Measurements from ENCODE around the gene SH2D5. TPM values are rescaled to one million over a fixed set of nuclear protein-coding genes. Genes with fewer than 3 reads are reported as not detected.

Gene SH2D5
- total RNA-seq, 1 donor from 2014 or later = 5.1 TPM

DNA sequence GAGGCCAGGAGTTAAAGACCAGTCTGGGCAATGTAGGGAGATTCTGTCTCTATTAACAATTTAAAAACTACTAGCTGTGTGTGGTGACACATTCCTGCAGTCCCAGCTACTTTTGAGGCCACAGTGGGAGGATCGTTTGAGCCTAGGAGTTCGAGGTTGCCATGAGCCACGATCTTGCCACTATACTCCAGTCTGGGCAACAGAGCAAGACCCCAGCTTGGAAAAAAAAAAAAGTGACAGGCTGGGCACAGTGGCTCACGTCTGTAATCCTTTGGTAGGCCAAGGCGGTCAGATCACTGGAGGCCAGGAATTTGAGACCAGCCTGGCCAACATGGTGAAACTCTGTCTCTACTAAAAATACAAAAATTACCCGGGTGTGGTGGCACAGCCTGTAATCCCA, 27.8 kb upstream of the SH2D5 start:
- Histone ChIP-seq H3K9ac (no peak overlapping the region), H3K27ac (no peak overlapping the region), H3K4me2 (no peak overlapping the region), H2AFZ (replicated peaks) (no peak overlapping the region), H3K36me3 (peaks cover 46% of the 10 kb centered on the region), H3F3A (ENCODE audit: low read depth) (peaks cover 14% of the 10 kb centered on the region), H3K4me1 (no peaks in the 10 kb centered on the region), H3K9me3 (ENCODE audit: low read depth) (no peaks in the 10 kb centered on the region), H3K4me3 (no peak overlapping the region), H3K79me2 (ENCODE audit: low read depth) (peaks cover 5% of the 10 kb centered on the region), H4K20me1 (ENCODE audit: low read depth) (peaks cover 14% of the 10 kb centered on the region), H3K27me3 (no peaks in the 10 kb centered on the region)
- Mint-ChIP-seq H3K4me1 (no peaks in the 10 kb centered on the region), H3K4me3 (no peak overlapping the region), H3K36me3 (peaks cover 44% of the 10 kb centered on the region), H3K27ac (no peak overlapping the region), H3K9me3 (no peaks in the 10 kb centered on the region), H3K27me3 (ENCODE audit: insufficient read depth, low read depth) (no peaks in the 10 kb centered on the region)
- no peak for DNase-seq (ENCODE audit: low spot score)
- TF ChIP-seq EZH2 (IDR thresholded peaks at IDR 0.05) = no peak
- TF ChIP-seq, protein P1, sequence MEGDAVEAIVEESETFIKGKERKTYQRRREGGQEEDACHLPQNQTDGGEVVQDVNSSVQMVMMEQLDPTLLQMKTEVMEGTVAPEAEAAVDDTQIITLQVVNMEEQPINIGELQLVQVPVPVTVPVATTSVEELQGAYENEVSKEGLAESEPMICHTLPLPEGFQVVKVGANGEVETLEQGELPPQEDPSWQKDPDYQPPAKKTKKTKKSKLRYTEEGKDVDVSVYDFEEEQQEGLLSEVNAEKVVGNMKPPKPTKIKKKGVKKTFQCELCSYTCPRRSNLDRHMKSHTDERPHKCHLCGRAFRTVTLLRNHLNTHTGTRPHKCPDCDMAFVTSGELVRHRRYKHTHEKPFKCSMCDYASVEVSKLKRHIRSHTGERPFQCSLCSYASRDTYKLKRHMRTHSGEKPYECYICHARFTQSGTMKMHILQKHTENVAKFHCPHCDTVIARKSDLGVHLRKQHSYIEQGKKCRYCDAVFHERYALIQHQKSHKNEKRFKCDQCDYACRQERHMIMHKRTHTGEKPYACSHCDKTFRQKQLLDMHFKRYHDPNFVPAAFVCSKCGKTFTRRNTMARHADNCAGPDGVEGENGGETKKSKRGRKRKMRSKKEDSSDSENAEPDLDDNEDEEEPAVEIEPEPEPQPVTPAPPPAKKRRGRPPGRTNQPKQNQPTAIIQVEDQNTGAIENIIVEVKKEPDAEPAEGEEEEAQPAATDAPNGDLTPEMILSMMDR (IDR thresholded peaks at IDR 0.05) = no peak
- no peak for TF ChIP-seq EZH2phosphoT487 (IDR thresholded peaks at IDR 0.05)

DNA sequence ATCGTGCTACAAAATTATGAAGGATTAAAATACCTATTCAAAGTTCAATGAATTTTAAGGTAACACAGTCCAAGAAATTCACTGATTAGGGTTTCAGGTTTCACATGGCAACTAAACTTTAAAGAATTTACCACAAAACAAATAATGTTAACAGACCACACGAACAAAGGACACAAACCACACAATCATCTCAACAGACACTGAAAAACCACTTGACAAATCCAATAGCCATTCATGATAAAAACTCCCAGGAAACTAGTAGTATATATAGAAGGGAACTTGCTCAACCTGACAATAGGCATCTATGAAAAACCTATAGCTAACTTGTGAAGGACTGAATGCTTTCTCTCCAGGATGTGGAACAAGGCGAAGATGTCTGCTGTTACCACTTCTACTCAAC, 21.1 kb upstream of the SH2D5 start:
- no peaks in the 10 kb centered on the region for H3K9me3 Mint-ChIP-seq
- no peak overlapping the region for H3K4me3 ChIP-seq
- no peaks in the 10 kb centered on the region for H3K9me3 ChIP-seq (ENCODE audit: low read depth)
- H3K4me1 Mint-ChIP-seq = peaks cover 7% of the 10 kb centered on the region
- H3K27ac Mint-ChIP-seq = no peak overlapping the region
- peaks cover 10% of the 10 kb centered on the region for H3F3A ChIP-seq (ENCODE audit: low read depth)
- H3K4me3 Mint-ChIP-seq = no peak overlapping the region
- no peak overlapping the region for H3K4me2 ChIP-seq
- no peak overlapping the region for H2AFZ ChIP-seq (replicated peaks)
- TF ChIP-seq EZH2 (IDR thresholded peaks at IDR 0.05) (no peak), EZH2phosphoT487 (IDR thresholded peaks at IDR 0.05) (no peak)
- TF ChIP-seq, protein P1 (IDR thresholded peaks at IDR 0.05) = no peak
- no peaks in the 10 kb centered on the region for H3K27me3 Mint-ChIP-seq (ENCODE audit: insufficient read depth, low read depth)
- H3K36me3 Mint-ChIP-seq = peaks cover 32% of the 10 kb centered on the region
- peaks cover 49% of the 10 kb centered on the region for H3K79me2 ChIP-seq (ENCODE audit: low read depth)
- no peak overlapping the region for H3K27ac ChIP-seq
- no peak for DNase-seq (ENCODE audit: low spot score)
- H3K4me1 ChIP-seq = no peaks in the 10 kb centered on the region
- no peak overlapping the region for H3K9ac ChIP-seq
- peaks cover 22% of the 10 kb centered on the region for H4K20me1 ChIP-seq (ENCODE audit: low read depth)
- H3K27me3 ChIP-seq = no peaks in the 10 kb centered on the region
- peaks cover 21% of the 10 kb centered on the region for H3K36me3 ChIP-seq

DNA sequence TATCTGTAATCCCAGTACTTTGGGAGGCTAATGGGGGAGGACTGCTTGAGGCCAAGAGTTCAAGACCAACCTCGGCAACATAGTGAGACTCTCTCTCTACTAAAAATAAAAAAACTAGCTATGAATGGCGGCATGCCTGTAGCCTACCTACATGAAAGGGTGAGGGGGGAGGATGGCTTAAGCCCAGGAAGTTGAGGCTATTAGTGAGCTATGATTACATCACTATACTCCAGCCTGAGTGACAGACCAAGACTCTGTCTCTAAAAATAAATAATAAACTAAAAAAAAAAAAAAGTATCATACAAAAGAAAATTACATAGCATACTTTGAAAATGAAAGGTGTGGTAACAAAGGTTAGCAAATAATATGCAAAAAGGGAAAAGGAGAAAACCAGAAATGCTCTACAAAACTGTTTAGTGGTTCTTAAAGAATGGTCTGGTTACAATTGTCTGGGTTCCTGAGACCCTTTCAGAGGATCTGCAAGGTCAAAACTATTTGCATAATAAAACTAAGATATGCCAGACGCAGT, 19.0 kb upstream of the SH2D5 start:
- H3K4me2 ChIP-seq = no peak overlapping the region
- no peak for TF ChIP-seq EZH2 (IDR thresholded peaks at IDR 0.05)
- TF ChIP-seq, protein P1 (IDR thresholded peaks at IDR 0.05) = no peak
- TF ChIP-seq EZH2phosphoT487 (IDR thresholded peaks at IDR 0.05) = no peak
- H3K4me3 Mint-ChIP-seq = no peak overlapping the region
- H3F3A ChIP-seq (ENCODE audit: low read depth) = peaks cover 13% of the 10 kb centered on the region
- H2AFZ ChIP-seq (replicated peaks) = no peak overlapping the region
- H3K27me3 ChIP-seq = no peaks in the 10 kb centered on the region
- H3K27me3 Mint-ChIP-seq (ENCODE audit: insufficient read depth, low read depth) = no peaks in the 10 kb centered on the region
- H3K27ac ChIP-seq = no peak overlapping the region
- peaks cover 42% of the 10 kb centered on the region for H3K36me3 Mint-ChIP-seq
- no peaks in the 10 kb centered on the region for H3K9me3 ChIP-seq (ENCODE audit: low read depth)
- no peak for DNase-seq (ENCODE audit: low spot score)
- H3K9ac ChIP-seq = no peak overlapping the region
- peaks cover 38% of the 10 kb centered on the region for H3K36me3 ChIP-seq
- peaks cover 49% of the 10 kb centered on the region for H3K79me2 ChIP-seq (ENCODE audit: low read depth)
- H3K27ac Mint-ChIP-seq = no peak overlapping the region
- no peak overlapping the region for H3K4me3 ChIP-seq
- H4K20me1 ChIP-seq (ENCODE audit: low read depth) = peaks cover 22% of the 10 kb centered on the region
- H3K9me3 Mint-ChIP-seq = no peaks in the 10 kb centered on the region
- no peaks in the 10 kb centered on the region for H3K4me1 ChIP-seq
- peaks cover 7% of the 10 kb centered on the region for H3K4me1 Mint-ChIP-seq
